ENCODE measurements around the gene C11orf42.

DNA sequence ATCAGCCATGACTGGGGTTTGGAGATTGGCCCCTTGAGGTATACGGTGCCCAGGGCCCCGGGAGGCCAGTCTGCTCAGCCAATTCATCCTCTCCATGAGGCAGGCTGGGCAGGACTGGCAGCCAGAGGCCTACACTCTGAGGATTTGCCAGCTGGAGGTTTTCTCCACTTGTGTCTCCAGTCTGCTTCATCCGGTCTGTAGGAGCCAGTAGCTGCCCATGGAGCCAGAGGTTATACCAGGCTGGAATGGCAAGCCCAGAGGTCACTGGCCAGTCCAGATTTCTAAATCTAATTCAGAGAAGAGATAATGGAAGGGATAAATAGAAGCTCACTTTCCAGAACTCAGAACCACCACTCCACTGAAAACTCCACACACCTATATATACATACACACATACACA lies 19.1 kb downstream of the C11orf42 start:
- TF ChIP-seq, protein P1, sequence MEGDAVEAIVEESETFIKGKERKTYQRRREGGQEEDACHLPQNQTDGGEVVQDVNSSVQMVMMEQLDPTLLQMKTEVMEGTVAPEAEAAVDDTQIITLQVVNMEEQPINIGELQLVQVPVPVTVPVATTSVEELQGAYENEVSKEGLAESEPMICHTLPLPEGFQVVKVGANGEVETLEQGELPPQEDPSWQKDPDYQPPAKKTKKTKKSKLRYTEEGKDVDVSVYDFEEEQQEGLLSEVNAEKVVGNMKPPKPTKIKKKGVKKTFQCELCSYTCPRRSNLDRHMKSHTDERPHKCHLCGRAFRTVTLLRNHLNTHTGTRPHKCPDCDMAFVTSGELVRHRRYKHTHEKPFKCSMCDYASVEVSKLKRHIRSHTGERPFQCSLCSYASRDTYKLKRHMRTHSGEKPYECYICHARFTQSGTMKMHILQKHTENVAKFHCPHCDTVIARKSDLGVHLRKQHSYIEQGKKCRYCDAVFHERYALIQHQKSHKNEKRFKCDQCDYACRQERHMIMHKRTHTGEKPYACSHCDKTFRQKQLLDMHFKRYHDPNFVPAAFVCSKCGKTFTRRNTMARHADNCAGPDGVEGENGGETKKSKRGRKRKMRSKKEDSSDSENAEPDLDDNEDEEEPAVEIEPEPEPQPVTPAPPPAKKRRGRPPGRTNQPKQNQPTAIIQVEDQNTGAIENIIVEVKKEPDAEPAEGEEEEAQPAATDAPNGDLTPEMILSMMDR (IDR thresholded peaks at IDR 0.05), result no peak
- TF ChIP-seq POLR2A (IDR thresholded peaks at IDR 0.05) (no peak), POLR2AphosphoS5 (IDR thresholded peaks at IDR 0.05) (no peak)

All from prostate gland (tissue), 2 donors.